GM11168 (cell line): ENCODE data around the gene OOEP.

Experiments used
- in situ Hi-C: fragments of 300-500 bp; cut with MboI; formaldehyde crosslinking; loops from one replicate; pipeline ENCODE4 v1.12.0; 2022; ENCODE audit warnings: low sequenced_read_pairs; ENCODE audit not compliant: unreplicated experiment

The OOEP gene

GRCh38 chr6:73367761-73368355, 1.8 kb downstream of the OOEP start:
- in situ Hi-C loops = no loop called here

DNA sequence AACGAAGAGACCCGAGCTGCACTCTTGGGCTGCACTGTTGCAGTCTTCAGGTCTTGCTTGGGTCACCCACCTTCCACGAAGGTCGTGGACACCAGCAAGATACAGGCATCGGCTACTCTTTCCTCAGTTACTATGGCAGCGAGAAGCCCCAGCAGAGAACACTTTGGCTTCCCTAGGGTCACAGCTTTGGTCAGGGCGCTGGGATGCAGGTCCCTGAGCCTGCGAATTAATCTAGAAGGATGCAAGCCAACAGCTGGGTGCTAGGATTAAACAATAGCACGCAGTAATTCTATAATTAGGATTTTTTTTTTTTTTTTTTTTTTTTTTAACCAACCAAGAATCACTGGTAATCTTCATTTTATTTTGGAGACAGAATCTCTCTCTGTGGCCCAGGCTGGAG, 5.1 kb downstream of the OOEP start:
- in situ Hi-C loops = no loop called here

- in situ Hi-C loops = no loop called here
Observed at GRCh38 chr6:73364121-73364520, 5.6 kb downstream of the OOEP start.

- in situ Hi-C loops = no loop called here
Observed at GRCh38 chr6:73363537-73363875, 6.2 kb downstream of the OOEP start.

DNA sequence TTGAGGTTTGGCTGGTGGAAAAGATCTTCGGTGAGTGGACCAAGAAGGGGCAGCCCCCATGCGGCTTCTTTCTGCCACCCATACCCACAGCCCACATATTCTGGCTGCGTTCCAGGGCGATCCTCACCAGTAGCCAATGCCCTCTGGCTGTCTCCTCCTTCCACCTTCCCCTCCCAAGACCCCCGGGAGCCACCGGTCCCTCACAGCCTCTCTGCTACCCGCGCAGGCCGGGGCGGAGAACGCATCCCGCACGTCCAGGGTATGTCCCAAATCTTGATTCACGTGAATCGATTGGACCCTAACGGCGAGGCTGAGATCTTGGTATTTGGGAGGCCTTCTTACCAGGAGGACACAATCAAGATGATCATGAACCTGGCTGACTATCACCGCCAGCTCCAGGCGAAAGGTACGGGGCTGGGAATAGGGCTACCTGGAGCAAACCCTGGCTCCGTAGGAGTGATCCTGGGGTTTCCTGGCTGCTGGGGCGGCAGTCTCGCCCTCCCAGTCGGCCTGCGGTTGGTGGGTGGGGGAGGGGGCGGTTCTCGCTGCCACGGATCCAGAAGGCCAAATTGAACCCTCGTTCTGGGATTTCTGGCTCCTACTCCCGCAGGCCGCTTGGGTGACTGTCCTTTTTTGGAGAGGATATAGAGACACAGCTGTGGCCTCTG, 6.7 kb downstream of the OOEP start:
- in situ Hi-C loops = no loop called here

GRCh38 chr6:73362358-73362757, 7.3 kb downstream of the OOEP start, which contains the start of gene KHDC3L:
Gene KHDC3L (plus strand): TSS chr6:73362658. CDS start chr6:73362730, 72 bp downstream.
- in situ Hi-C loops = no loop called here

DNA sequence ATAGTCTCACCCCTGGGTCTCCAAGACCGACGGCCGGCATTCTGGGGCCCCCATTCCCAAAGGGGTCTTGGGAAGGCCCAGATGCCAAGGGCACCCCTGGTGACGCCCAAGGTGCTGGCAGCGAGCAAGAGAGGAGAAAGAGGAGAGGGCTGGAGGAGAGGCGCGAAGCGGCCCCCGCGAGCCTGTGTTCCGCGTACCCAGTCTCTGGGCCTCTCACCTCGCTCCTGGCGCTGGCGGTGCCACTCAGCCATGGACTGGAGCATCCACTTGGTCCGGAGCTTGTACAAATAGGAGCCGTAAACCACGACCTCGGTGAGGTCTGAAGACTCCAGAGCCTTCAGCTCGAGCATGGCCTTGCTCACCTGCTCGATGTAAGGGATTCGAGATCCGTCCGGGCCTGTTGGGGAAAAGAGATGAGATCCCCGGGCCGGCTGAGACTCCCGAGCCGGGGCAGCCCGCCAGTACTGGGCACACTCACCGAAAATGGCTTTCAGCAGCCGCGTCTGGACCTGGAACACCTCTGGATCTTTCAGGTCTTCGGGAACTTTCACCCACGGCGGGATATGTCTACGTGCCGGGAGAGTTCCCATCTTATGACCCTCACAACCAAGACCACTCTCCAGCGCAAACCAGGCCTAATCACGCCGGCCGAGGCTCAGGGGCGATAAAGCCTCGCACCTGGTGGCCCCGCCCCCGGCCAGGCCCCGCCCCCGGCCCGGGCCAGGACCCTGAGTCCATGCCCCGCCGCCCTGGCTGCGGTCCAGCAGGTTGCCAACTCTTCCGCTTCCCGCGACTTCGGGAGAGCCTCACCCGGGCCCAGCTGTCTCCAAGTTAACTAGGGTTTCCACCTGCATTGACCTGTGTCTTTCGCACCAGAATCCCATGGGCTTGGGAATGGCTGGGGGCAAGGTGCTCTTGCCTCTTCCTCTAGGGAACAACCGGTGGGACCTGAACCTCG, 15.8 kb downstream of the OOEP start, which contains the start of gene DPPA5:
Gene DPPA5 (minus strand): TSS at position 641 of the 958 bp plus-strand sequence. CDS start 51 bp downstream, at position 590.
- in situ Hi-C loops = no loop called here

GRCh38 chr6:73349311-73349710, 20.4 kb downstream of the OOEP start:
- in situ Hi-C loops = no loop called here

- in situ Hi-C loops = no loop called here
Observed at GRCh38 chr6:73348550-73349204, 21.0 kb downstream of the OOEP start.

GRCh38 chr6:73343164-73343563, 26.5 kb downstream of the OOEP start:
- in situ Hi-C loops = no loop called here

DNA sequence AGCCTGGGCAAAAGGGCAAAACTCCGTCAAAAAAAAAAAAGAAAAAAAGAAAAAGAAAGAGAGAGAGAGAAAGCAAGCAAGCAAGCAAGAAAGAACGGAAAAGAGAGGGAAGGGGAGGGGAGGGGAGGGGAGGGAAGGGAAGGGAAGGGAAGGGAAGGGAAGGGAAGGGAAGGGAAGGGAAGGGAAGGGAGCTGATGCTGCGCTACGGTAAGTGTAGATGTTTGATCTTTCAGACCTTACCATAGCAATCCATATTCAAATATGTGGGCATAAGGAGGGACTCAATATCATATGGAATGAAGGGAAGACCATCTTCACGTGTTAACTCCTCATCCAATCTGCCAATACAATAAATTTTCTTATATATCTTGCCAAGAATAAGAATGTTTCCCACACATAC, 27.5 kb downstream of the OOEP start:
- in situ Hi-C loops = no loop called here

DNA sequence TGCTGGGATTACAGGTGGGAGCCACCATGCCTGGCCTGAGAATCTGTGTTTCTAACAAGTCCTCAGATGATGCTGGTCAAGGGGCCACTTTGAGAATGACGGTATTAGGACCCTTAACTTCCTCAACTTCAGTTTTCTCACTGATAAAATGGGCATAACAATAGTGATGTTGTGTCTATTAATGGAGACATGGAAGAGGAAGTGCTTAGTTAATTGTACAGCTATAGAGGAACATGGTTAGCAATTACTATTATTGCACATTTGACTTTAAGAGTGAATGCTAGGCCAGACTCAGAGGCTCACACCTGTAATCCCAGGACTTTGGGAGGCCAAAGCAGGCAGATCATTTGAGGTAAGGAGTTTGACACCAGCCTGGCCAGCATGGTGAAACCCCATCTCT, 28.4 kb downstream of the OOEP start:
- in situ Hi-C loops = no loop called here

DNA sequence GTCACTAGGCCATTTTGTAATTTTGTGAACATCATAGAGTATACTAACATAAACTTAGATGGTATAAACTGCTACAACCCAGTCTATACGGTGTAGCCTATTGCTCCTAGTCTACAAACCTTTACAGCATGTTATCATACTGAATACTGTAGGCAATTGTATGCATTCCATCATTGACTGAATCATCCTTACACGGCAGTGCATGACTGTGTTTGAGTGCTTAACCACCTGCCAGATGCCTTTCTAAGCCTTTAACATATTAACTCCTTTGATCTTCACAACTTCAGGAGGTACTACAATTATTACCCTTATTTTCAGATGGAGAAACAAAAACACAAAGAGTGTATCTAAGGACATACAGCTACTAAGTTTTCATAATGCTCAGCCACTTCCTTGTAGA, 29.6 kb downstream of the OOEP start:
- in situ Hi-C loops = no loop called here

- in situ Hi-C loops = no loop called here
Observed at GRCh38 chr6:73339340-73339739, 30.4 kb downstream of the OOEP start.

DNA sequence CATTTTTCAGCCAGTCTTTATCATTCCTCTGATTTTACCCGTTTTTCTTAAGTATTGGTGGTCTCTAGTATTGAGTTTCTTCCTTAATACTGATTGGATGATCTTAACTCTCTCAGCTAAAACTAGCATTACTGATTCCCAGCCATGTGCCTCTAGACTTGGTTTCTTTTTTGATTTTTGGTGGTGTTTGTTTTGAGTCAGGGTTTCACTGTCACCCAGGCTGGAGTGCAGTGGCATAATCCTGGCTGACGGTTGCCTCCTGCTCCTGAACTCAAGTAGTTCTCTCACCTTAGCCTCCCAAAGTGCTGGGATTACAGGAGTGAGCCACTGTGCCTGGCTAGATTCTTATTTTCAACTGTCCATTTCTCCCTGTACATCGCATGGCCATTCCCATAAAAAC, 40.5 kb downstream of the OOEP start:
- in situ Hi-C loops = loop anchor here (10.0 kb wide), 1 partner anchor 914 kb away; no protein-coding TSS in a partner anchor

- in situ Hi-C loops = loop anchor here (10.0 kb wide), 1 partner anchor 914 kb away; no protein-coding TSS in a partner anchor
Observed at GRCh38 chr6:73328790-73329189, 40.9 kb downstream of the OOEP start.

- in situ Hi-C loops = loop anchor here (10.0 kb wide), 1 partner anchor 911 kb away; no protein-coding TSS in a partner anchor
Observed at GRCh38 chr6:73325656-73326055, 44.0 kb downstream of the OOEP start.

DNA sequence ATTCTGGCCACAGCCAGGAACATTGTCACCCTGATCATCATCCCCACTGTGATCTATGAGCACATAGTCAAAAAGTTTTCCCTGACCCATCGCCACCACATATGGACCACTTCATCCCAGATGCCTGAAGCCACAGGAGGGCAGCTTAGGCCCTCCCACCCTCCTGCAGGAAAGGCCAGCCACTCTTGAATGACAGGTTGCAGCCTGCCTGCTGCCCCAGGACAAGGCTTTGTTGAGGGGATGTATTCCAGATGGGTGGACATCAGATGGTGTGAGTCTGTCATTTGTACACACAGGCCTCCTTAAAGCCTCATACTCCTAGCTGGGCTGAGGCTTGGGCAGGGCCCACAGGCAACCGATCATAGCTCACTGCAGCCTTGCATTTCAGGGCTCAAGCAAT, 46.4 kb downstream of the OOEP start:
- in situ Hi-C loops = loop anchor here (10.0 kb wide), 1 partner anchor 909 kb away; no protein-coding TSS in a partner anchor
